GM19397 (cell line): Measurements from ENCODE around the gene GJB3.
"Not testable (repeated sequence)": the region's sequence is repeated elsewhere in the genome, so short reads cannot be mapped to it uniquely, and the experiment has no call there.

Experiments used
- ATAC-seq: cut with Tn5 transposase; IDR thresholded peaks from one replicate; pipeline ENCODE4 v1.9.1; 2021; ENCODE audit warnings: mild to moderate bottlenecking, moderate library complexity; ENCODE audit not compliant: unreplicated experiment

Gene GJB3

GRCh38 chr1:34818862-34819261 is 37.8 kb downstream of the GJB3 start:
- not testable (repeated sequence) for ATAC-seq

- no peak for ATAC-seq
Measured at GRCh38 chr1:34822202-34822601, 41.2 kb downstream of the GJB3 start.

GRCh38 chr1:34824817-34825454 is 43.9 kb downstream of the GJB3 start:
- ATAC-seq, result no peak

GRCh38 chr1:34825455-34826091 is 44.6 kb downstream of the GJB3 start:
- no peak for ATAC-seq

- ATAC-seq, result no peak
Measured at GRCh38 chr1:34827341-34827941, 46.4 kb downstream of the GJB3 start.

GRCh38 chr1:34828611-34829010 is 47.6 kb downstream of the GJB3 start:
- no peak for ATAC-seq

- ATAC-seq, result no peak
Measured at GRCh38 chr1:34829250-34829649, 48.2 kb downstream of the GJB3 start.

- no peak for ATAC-seq
Measured at GRCh38 chr1:34831721-34832246, 50.8 kb downstream of the GJB3 start.

GRCh38 chr1:34833711-34834110 is 52.7 kb downstream of the GJB3 start:
- ATAC-seq, result no peak
